ENCODE results near the gene MARCHF2. TPM values are rescaled to one million over a fixed set of nuclear protein-coding genes. Genes with fewer than 3 reads are reported as not detected.

MARCHF2 gene
- total RNA-seq, 6 donors from 2014 or later, result 72.2 to 266 (median 111) TPM

- ATAC-seq (ENCODE audit: low FRiP score in 2 of 2), result no peak
- H3K27ac ChIP-seq, result peak overlapping the region; percentile 47 to 67 (median 54)
- peaks cover 61 to 81% (median 69%) of the 10 kb centered on the region in 4 donors for H3K4me1 ChIP-seq
- H3K36me3 ChIP-seq, result peaks cover 3 to 40% (median 15%) of the 10 kb centered on the region in 4 donors
- no peaks in the 10 kb centered on the region for H3K27me3 ChIP-seq
- H3K9me3 ChIP-seq, result no peaks in the 10 kb centered on the region
- 54 to 71% methylated on average over 7 of the region's 7 CpGs for WGBS, 2 donors
- no peak overlapping the region for H3K4me3 ChIP-seq
- no peak for TF ChIP-seq EP300 (IDR thresholded peaks at IDR 0.05)
- no peak for TF ChIP-seq CTCF (IDR thresholded peaks at IDR 0.05)
- TF ChIP-seq POLR2A (IDR thresholded peaks at IDR 0.05), result no peak
- no peak for TF ChIP-seq POLR2AphosphoS5 (IDR thresholded peaks at IDR 0.05)
- DNase-seq, result no peak
Observed at GRCh38 chr19:8459095-8459494, 46.0 kb downstream of the MARCHF2 start.

GRCh38 chr19:8459520-8460270 is 46.6 kb downstream of the MARCHF2 start:
- no peaks in the 10 kb centered on the region for H3K9me3 ChIP-seq
- H3K27ac ChIP-seq, result peak overlapping the region; percentile 47 to 67 (median 54)
- peaks cover 58 to 75% (median 65%) of the 10 kb centered on the region in 4 donors for H3K4me1 ChIP-seq
- TF ChIP-seq CTCF (IDR thresholded peaks at IDR 0.05) (no peak), POLR2A (IDR thresholded peaks at IDR 0.05) (no peak)
- H3K27me3 ChIP-seq, result no peaks in the 10 kb centered on the region
- peaks cover 4 to 46% (median 21%) of the 10 kb centered on the region in 4 donors for H3K36me3 ChIP-seq
- ATAC-seq (ENCODE audit: low FRiP score in 2 of 2) (peak; percentile 77 to 86), DNase-seq (no peak)
- 34 to 54% methylated on average over 6 of the region's 6 CpGs for WGBS, 2 donors
- H3K4me3 ChIP-seq, result no peak overlapping the region

- ATAC-seq (ENCODE audit: low FRiP score in 2 of 2) (no peak), DNase-seq (no peak)
- Histone ChIP-seq H3K4me3 (no peak overlapping the region), H3K4me1 (peaks cover 58 to 69% (median 65%) of the 10 kb centered on the region in 4 donors), H3K27me3 (no peaks in the 10 kb centered on the region), H3K9me3 (no peaks in the 10 kb centered on the region), H3K27ac (peak overlapping the region; percentile 22 to 57 (median 50)), H3K36me3 (peaks cover 11 to 48% (median 32%) of the 10 kb centered on the region in 4 donors)
- TF ChIP-seq POLR2AphosphoS5 (IDR thresholded peaks at IDR 0.05) (no peak), EP300 (IDR thresholded peaks at IDR 0.05) (no peak), POLR2A (IDR thresholded peaks at IDR 0.05) (no peak), CTCF (IDR thresholded peaks at IDR 0.05) (no peak)
- 63 to 77% methylated on average over 7 of the region's 7 CpGs for WGBS, 2 donors
Observed at GRCh38 chr19:8460516-8461298, 47.6 kb downstream of the MARCHF2 start.

- ATAC-seq (ENCODE audit: low FRiP score in 2 of 2) (no peak), DNase-seq (no peak)
- Histone ChIP-seq H3K36me3 (peaks cover 17 to 48% (median 32%) of the 10 kb centered on the region in 4 donors), H3K27me3 (no peaks in the 10 kb centered on the region), H3K27ac (peak overlapping the region in 1 of 4 donors; percentile 57), H3K9me3 (no peaks in the 10 kb centered on the region), H3K4me1 (peaks cover 58 to 66% (median 64%) of the 10 kb centered on the region in 4 donors), H3K4me3 (no peak overlapping the region)
- WGBS, 2 donors, result 87 to 90% methylated on average over 4 of the region's 4 CpGs
- TF ChIP-seq POLR2A (IDR thresholded peaks at IDR 0.05), result no peak
- no peak for TF ChIP-seq CTCF (IDR thresholded peaks at IDR 0.05)
- TF ChIP-seq EP300 (IDR thresholded peaks at IDR 0.05), result no peak
- no peak for TF ChIP-seq POLR2AphosphoS5 (IDR thresholded peaks at IDR 0.05)
Observed at GRCh38 chr19:8461376-8461775, 48.3 kb downstream of the MARCHF2 start.
